K562 (cell line): ENCODE measurements around the gene ITPK1. TPM values are rescaled to one million over a fixed set of nuclear protein-coding genes. Genes with fewer than 3 reads are reported as not detected.

Source experiments
- ATAC-seq: fragments of 200-7000 bp; cut with Tn5 transposase; 3 replicates; pipeline ENCODE4 v1.9.1; 2020; ENCODE audit warnings: moderate library complexity
- BruUV-seq: library from RNA; stranded (reverse); fragments of 400-500 nt; replicated peaks from 2 replicates; lab custom pipeline; 2021; lab: Mats Ljungman, UMichigan
- CTCF ChIA-PET: fragments of 300-600 bp; formaldehyde crosslinking; extraction: SDS; loops from one replicate; lab custom pipeline; 2021; ENCODE audit warnings: low intra/inter-chr PET ratio; lab: Yijun Ruan, JAX
- POLR2A ChIA-PET: fragments of 300-600, 350-650 bp; sonication (Branson Sonifier 250); formaldehyde crosslinking; extraction: SDS; loops from one replicate; lab custom pipeline; 2021; ENCODE audit warnings: antibody characterized with exemption, inconsistent platforms; lab: Yijun Ruan, JAX
- DNase-seq, 4 experiments: peaks; one replicate each; pipeline versions ENCODE4 v3.0.0 to v3.0.0-alpha.2; 2011 to 2018; ENCODE audit warnings: low spot score in 3 of 4, mixed read lengths in 3 of 4; ENCODE audit errors: extremely low read depth in 1 of 4
- FAIRE-seq: peaks from 2 replicates; lab custom pipeline; 2011; peaks lifted over from hg19 to GRCh38; lab: Jason Lieb, UNC
- H2AFZ ChIP-seq: 2 replicates; pipeline ENCODE4 v1.6.0; 2011; ENCODE audit warnings: low read depth, low read length, control low read depth, inconsistent platforms
- H3K27ac ChIP-seq: fragments of 200-600 bp; 3 replicates; pipeline ENCODE4 v1.8.0; 2011; ENCODE audit warnings: low read depth, mild to moderate bottlenecking, control low read depth, inconsistent platforms, low read length, moderate library complexity, mixed read lengths; ENCODE audit errors: extremely low read depth
- H3K27me3 ChIP-seq, 2 experiments: fragments of 300-600 bp in 1 of 2; 2 replicates in 1 of 2; 3 replicates in 1 of 2; pipeline versions ENCODE4 v1.6.0 to v1.8.0; 2011; ENCODE audit warnings: inconsistent platforms in 2 of 2, low read length in 2 of 2, mild to moderate bottlenecking in 1 of 2, mixed read lengths in 1 of 2, moderate library complexity in 1 of 2; ENCODE audit not compliant: control insufficient read depth in 2 of 2, insufficient read depth in 2 of 2
- H3K36me3 ChIP-seq: fragments of 300-600 bp; 3 replicates; pipeline ENCODE4 v1.8.0; 2011; ENCODE audit warnings: mild to moderate bottlenecking, low read length, inconsistent platforms; ENCODE audit not compliant: control insufficient read depth, insufficient read depth
- H3K4me1 ChIP-seq, 2 experiments: fragments of 200-600 bp in 1 of 2; replicated peaks in 1 of 2; 2 replicates in 1 of 2; 3 replicates in 1 of 2; pipeline versions ENCODE4 v1.5.1 to v1.8.0; 2011; ENCODE audit warnings: inconsistent platforms in 2 of 2, low read length in 2 of 2, mild to moderate bottlenecking in 1 of 2, mixed read lengths in 1 of 2, moderate library complexity in 1 of 2; ENCODE audit not compliant: control insufficient read depth in 2 of 2, insufficient read depth in 2 of 2
- H3K4me2 ChIP-seq: 2 replicates; pipeline ENCODE4 v1.6.1; 2011; ENCODE audit warnings: low read length, control low read depth, inconsistent platforms, mixed read lengths; ENCODE audit not compliant: insufficient read depth
- H3K4me3 ChIP-seq: fragments of 200-600 bp; sonication (generic), shearing (Covaris generic); 2 replicates; pipeline ENCODE4 v1.5.1; 2016; ENCODE audit warnings: control low read depth, inconsistent platforms
- H3K79me2 ChIP-seq: fragments of 200-600 bp; 3 replicates; pipeline ENCODE4 v1.8.0; 2011; ENCODE audit warnings: low read length, inconsistent platforms; ENCODE audit not compliant: control insufficient read depth, insufficient read depth
- H3K9ac ChIP-seq, 2 experiments: 2 replicates each; pipeline versions ENCODE4 v1.6.0 to v1.6.1; 2011; ENCODE audit warnings: low read depth in 2 of 2, low read length in 2 of 2, control low read depth in 1 of 2, inconsistent platforms in 1 of 2, mild to moderate bottlenecking in 1 of 2, mixed read lengths in 1 of 2; ENCODE audit not compliant: insufficient read depth in 1 of 2
- H3K9me1 ChIP-seq: one replicate; pipeline ENCODE4 v1.6.0; 2011; ENCODE audit warnings: inconsistent platforms, mild to moderate bottlenecking, low read length, moderate library complexity; ENCODE audit not compliant: control insufficient read depth, insufficient read depth
- H3K9me3 ChIP-seq: replicated peaks from 2 replicates; pipeline ENCODE4 v1.5.1; 2011; ENCODE audit warnings: low read depth, low read length, inconsistent platforms; ENCODE audit not compliant: control insufficient read depth, insufficient read depth
- H4K20me1 ChIP-seq: replicated peaks from 2 replicates; pipeline ENCODE4 v1.6.1; 2011; ENCODE audit warnings: low read length, inconsistent platforms, mixed read lengths; ENCODE audit not compliant: control insufficient read depth, insufficient read depth
- BMI1 ChIP-seq: fragments of 150-350 bp; IDR thresholded peaks from 2 replicates; pipeline ENCODE4 v1.6.1; 2014; ENCODE audit warnings: low read length
- CBFA2T3 ChIP-seq: fragments of 450-650 bp; IDR thresholded peaks from 2 replicates; pipeline ENCODE4 v1.6.1; 2017
- EZH2 ChIP-seq: IDR thresholded peaks from 2 replicates; pipeline ENCODE4 v1.6.1; 2012; ENCODE audit warnings: low read depth, mild to moderate bottlenecking, inconsistent platforms, low read length, borderline replicate concordance
- HDGF ChIP-seq: fragments of 450-650 bp; IDR thresholded peaks from 2 replicates; pipeline ENCODE4 v1.6.1; 2016
- HIVEP1 ChIP-seq: fragments of 250-450 bp; sonication (Bioruptor Pico); IDR thresholded peaks from 2 replicates; pipeline ENCODE4 v1.4.0; 2020; ENCODE audit warnings: mild to moderate bottlenecking
- KLF13 ChIP-seq: fragments of 450-650 bp; IDR thresholded peaks from 2 replicates; pipeline ENCODE4 v1.6.1; 2016; ENCODE audit warnings: missing genetic modification characterization, low read depth, mild to moderate bottlenecking, missing compliant biosample characterization, moderate library complexity, borderline replicate concordance
- MCM2 ChIP-seq: fragments of 450-650 bp; IDR thresholded peaks from 2 replicates; pipeline ENCODE4 v1.6.1; 2017; ENCODE audit warnings: low read depth, mild to moderate bottlenecking
- POLR3G ChIP-seq: IDR thresholded peaks from 2 replicates; pipeline ENCODE4 v1.6.1; 2011; ENCODE audit not compliant: insufficient read length, insufficient replicate concordance; ENCODE audit errors: extremely low read depth
- RBFOX2 ChIP-seq: fragments of 200-400 bp; formaldehyde crosslinking; IDR thresholded peaks from 2 replicates; pipeline ENCODE4 v1.6.1; 2017; ENCODE audit warnings: low read depth, mild to moderate bottlenecking, low read length, moderate library complexity
- SP1 ChIP-seq: sonication (generic); formaldehyde crosslinking; IDR thresholded peaks from 2 replicates; pipeline ENCODE4 v1.8.1; 2022; ENCODE audit warnings: mild to moderate bottlenecking, missing genetic modification reagents
- SRSF7 ChIP-seq: fragments of 200-400 bp; formaldehyde crosslinking; optimal IDR thresholded peaks from 2 replicates; pipeline ENCODE3; 2017; ENCODE audit warnings: mild to moderate bottlenecking, low read depth, low read length
- ZNF23 ChIP-seq: fragments of 250-450 bp; sonication (Bioruptor Pico); IDR thresholded peaks from 2 replicates; pipeline ENCODE4 v1.4.0; 2020; ENCODE audit warnings: mild to moderate bottlenecking
- ZNF263 ChIP-seq: sonication (generic); formaldehyde crosslinking; IDR thresholded peaks from 2 replicates; pipeline ENCODE4 v1.8.0; 2022; ENCODE audit warnings: mild to moderate bottlenecking, missing genetic modification reagents, borderline replicate concordance
- ZNF282 ChIP-seq: sonication (generic); formaldehyde crosslinking; IDR thresholded peaks from 2 replicates; pipeline ENCODE4 v1.8.1; 2023; ENCODE audit warnings: missing genetic modification reagents
- ZNF311 ChIP-seq: fragments of 250-450 bp; sonication (Bioruptor Pico); IDR thresholded peaks from 2 replicates; pipeline ENCODE4 v1.4.0; 2020; ENCODE audit warnings: mild to moderate bottlenecking, moderate library complexity
- ZNF584 ChIP-seq: fragments of 200-800 bp; sonication (Bioruptor generic); IDR thresholded peaks from 2 replicates; pipeline ENCODE4 v1.6.1; 2016; ENCODE audit warnings: low read depth, mild to moderate bottlenecking, missing genetic modification characterization, missing compliant biosample characterization
- WGBS: fragments of 100-300 bp; shearing (Covaris generic); methylation state at CpG from one replicate; pipeline ENCODE4 v1.1.6; 2016; ENCODE audit warnings: low coverage, mixed read lengths; ENCODE audit not compliant: insufficient coverage; ENCODE audit errors: missing lambda C conversion rate; 5-methylcytosine and 5-hydroxymethylcytosine counted together
- in situ Hi-C: fragments of 300-500 bp; cut with MboI; formaldehyde crosslinking; loops from 4 replicates; pipeline ENCODE4 v1.15.0; 2018; ENCODE audit warnings: inconsistent platforms, mixed read lengths
- intact Hi-C: fragments of 100-400 bp; cut with micrococcal nuclease; formaldehyde crosslinking; loops from 2 replicates; pipeline ENCODE4 v1.14.2; 2022
- polyA plus RNA-seq, 8 experiments: library from polyadenylated mRNA; depleted of rRNA in 4 of 8; stranded (reverse) in 5 of 8; unstranded in 3 of 8; fragments of >200 nt; fragmentation: Nextera tagmentation in 2 of 8; fragmentation: Illumina TruSeq in 1 of 8; extraction: Ambion mirVana in 2 of 8; extraction: Trizol in 1 of 8; gene quantifications; 2 replicates each; pipeline versions ENCODE4 v1.2.1 to v1.2.3, GENCODE V29; 2011 to 2014; ENCODE audit warnings: inconsistent platforms in 1 of 8, missing spikeins in 1 of 8
- total RNA-seq, 7 experiments: library from RNA; depleted of rRNA in 6 of 7; stranded (reverse); fragments of >200 nt in 6 of 7; fragmentation: Illumina TruSeq in 2 of 7; extraction: Trizol in 2 of 7; gene quantifications; 2 replicates each; pipeline versions ENCODE4 v1.2.1 to v1.2.3, GENCODE V29; 2011 to 2021; ENCODE audit warnings: low replicate concordance in 1 of 7

ITPK1 gene
- total and polyA plus RNA-seq, 9 of the 15 experiments (the other 6 are each of a cell fraction or from before 2014, with no cell fraction given), result 1.2 to 39.2 (median 23.0) TPM

DNA sequence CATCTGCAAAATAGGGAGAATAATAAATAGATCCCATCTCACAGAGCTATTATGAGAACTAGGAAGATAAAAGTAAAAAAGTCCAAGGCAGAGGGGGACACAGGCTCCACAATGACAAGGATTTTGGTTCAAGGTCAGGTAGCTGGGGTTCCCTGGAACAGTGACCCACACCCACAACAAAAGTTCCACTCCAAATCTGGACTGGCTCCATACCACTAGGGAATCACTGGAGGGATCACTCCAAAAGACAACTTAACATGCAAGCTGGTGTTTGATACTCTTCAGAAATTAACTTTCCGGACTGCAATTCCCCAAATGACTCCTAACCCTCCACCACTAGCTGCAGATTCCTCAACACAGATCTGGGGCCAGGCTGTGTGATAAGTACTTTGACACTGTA is 54.9 kb downstream of the ITPK1 start:
- TF ChIP-seq ZNF263 (CRISPR knock-in tag) (no peak), ZNF311 (CRISPR knock-in tag) (no peak), HDGF (no peak), HIVEP1 (no peak), EZH2 (no peak), MCM2 (no peak)
- TF ChIP-seq, all 486 proteins: peak for 0
- Histone ChIP-seq H4K20me1 (0 out of 2 replicates have a peak, but pooled peaks cover 4% of the 10 kb centered on the region), H3K9ac (no peak overlapping the region), H3K36me3 (no peaks in the 10 kb centered on the region), H3K27me3 (no peaks in the 10 kb centered on the region), H3K27ac (no peak overlapping the region), H2AFZ (no peak overlapping the region), H3K4me2 (no peak overlapping the region), H3K9me3 (no peaks in the 10 kb centered on the region), H3K4me1 (peaks cover 6 to 11% of the 10 kb centered on the region in 2 experiments; a peak in 4 of 5 replicates), H3K79me2 (peaks cover 9% of the 10 kb centered on the region; the same call in 2 of the 3 replicates), H3K9me1 (no peaks in the 10 kb centered on the region), H3K4me3 (no peak overlapping the region)
- DNase-seq (no peak), ATAC-seq (no peak), FAIRE-seq (no peak)
- 67% methylated on average over 1 of the region's 1 CpG for WGBS
- in situ Hi-C loops (no loop called here), intact Hi-C loops (no loop called here)
- POLR2A ChIA-PET, result no interaction called here
- CTCF ChIA-PET, result no interaction called here
- no TSS peak for BruUV-seq

DNA sequence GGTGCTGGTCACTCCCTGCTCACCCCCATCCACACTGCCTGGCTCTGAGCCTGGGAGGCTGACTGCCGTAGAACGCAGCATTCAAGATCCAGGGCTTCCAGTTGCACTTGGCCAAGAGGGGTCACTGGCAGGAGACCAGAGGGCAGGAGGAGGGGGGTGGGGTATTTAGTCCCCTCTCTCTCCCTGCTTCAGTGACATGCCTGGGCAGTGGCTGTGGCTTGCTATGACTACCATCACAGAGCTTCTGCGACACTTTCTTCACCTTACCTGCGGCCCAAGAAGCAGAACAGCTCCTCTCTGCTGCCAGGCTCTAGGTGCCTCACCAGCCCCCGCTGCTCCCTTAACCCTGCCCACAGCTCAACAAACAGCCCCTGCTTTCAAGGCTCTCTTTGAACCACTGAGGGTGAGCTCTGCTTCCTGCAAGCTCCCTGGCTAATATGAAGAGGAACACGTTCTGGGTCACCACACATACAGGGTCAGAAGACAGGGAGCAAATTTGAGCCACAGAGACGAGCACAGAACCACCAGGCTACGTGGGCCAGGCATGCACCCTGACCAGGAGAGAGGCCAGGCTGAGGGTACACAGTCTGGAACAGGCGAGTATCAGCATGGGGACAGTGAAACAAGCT is 55.7 kb downstream of the ITPK1 start:
- no peak for DNase-seq
- H3K27ac ChIP-seq, result no peak overlapping the region
- no TSS peak for BruUV-seq
- peaks cover 3% of the 10 kb centered on the region; the same call in 1 of the 3 replicates for H3K79me2 ChIP-seq
- intact Hi-C loops, result no loop called here
- H2AFZ ChIP-seq, result no peak overlapping the region
- no peaks in the 10 kb centered on the region for H3K36me3 ChIP-seq
- H3K4me2 ChIP-seq, result no peak overlapping the region
- no peaks in the 10 kb centered on the region for H3K9me1 ChIP-seq
- WGBS, result 61% methylated on average over 5 of the region's 9 CpGs
- no peak overlapping the region for H3K4me3 ChIP-seq
- peak; percentile 6 for FAIRE-seq
- peak overlapping the region in 1 of 2 experiments; percentile 58; a peak in 2 of 4 replicates for H3K9ac ChIP-seq
- H3K9me3 ChIP-seq, result no peaks in the 10 kb centered on the region
- ATAC-seq, result peak; percentile 37
- in situ Hi-C loops, result no loop called here
- POLR2A ChIA-PET, result no interaction called here
- no peaks in the 10 kb centered on the region for H3K27me3 ChIP-seq
- peaks cover 4% of the 10 kb centered on the region; the same call in 1 of the 2 replicates for H4K20me1 ChIP-seq
- TF ChIP-seq CBFA2T3, result no peak
- TF ChIP-seq BMI1, result no peak
- no peak for TF ChIP-seq KLF13 (tag)
- TF ChIP-seq ZNF282 (CRISPR knock-in tag), result no peak
- TF ChIP-seq SRSF7, result no peak
- no peak for TF ChIP-seq ZNF584 (CRISPR knock-in tag)
- TF ChIP-seq POLR3G, result no peak
- TF ChIP-seq RBFOX2, result no peak
- no peak for TF ChIP-seq ZNF23
- TF ChIP-seq SP1 (CRISPR knock-in tag), result no peak
- CTCF ChIA-PET, result no interaction called here
- H3K4me1 ChIP-seq, result peaks cover 5 to 6% of the 10 kb centered on the region in 2 experiments; a peak in 3 of 5 replicates
